OCI-LY7 (cell line): ENCODE measurements around the gene C11orf24. TPM values are rescaled to one million over a fixed set of nuclear protein-coding genes. Genes with fewer than 3 reads are reported as not detected.

Experiments
- BruUV-seq: library from RNA; stranded (reverse); fragments of 400-500 nt; replicated peaks from 2 replicates; lab custom pipeline; 2021; lab: Mats Ljungman, UMichigan
- CTCF ChIA-PET: fragments of 300-600 bp; sonication (Branson Sonifier 250); formaldehyde crosslinking; loops from one replicate; lab custom pipeline; 2022; ENCODE audit warnings: antibody characterized with exemption; ENCODE audit not compliant: unreplicated experiment; lab: Charles Lee
- POLR2A ChIA-PET: fragments of 300-600 bp; sonication (Branson Sonifier 250); formaldehyde crosslinking; loops from one replicate; lab custom pipeline; 2022; ENCODE audit warnings: antibody characterized with exemption; lab: Charles Lee
- DNase-seq: peaks from one replicate; pipeline ENCODE4 v3.0.0-alpha.2; 2015; ENCODE audit warnings: low spot score
- H2AFZ ChIP-seq: fragments of 200-600 bp; sonication (generic), shearing (Covaris generic); 2 replicates; pipeline ENCODE4 v1.6.1; 2014; ENCODE audit warnings: mild to moderate bottlenecking, antibody characterized with exemption, low read length, moderate library complexity
- H3K27ac ChIP-seq: fragments of 200-600 bp; sonication (generic); 2 replicates; pipeline ENCODE4 v1.5.1; 2014; ENCODE audit warnings: mixed run types, low read depth, mild to moderate bottlenecking, moderate library complexity, low read length, inconsistent platforms; ENCODE audit not compliant: poor library complexity, severe bottlenecking
- H3K36me3 ChIP-seq: fragments of 200-600 bp; sonication (generic); 2 replicates; pipeline ENCODE4 v1.6.1; 2014; ENCODE audit warnings: mild to moderate bottlenecking, antibody characterized with exemption, low read length, moderate library complexity, mixed read lengths; ENCODE audit not compliant: insufficient read depth
- H3K4me1 ChIP-seq: fragments of 200-600 bp; sonication (generic); 2 replicates; pipeline ENCODE4 v1.5.1; 2014; ENCODE audit warnings: mild to moderate bottlenecking, low read length; ENCODE audit not compliant: insufficient read depth, poor library complexity, severe bottlenecking
- H3K4me2 ChIP-seq: fragments of 200-600 bp; sonication (generic); 2 replicates; pipeline ENCODE4 v1.6.1; 2014; ENCODE audit warnings: mild to moderate bottlenecking, low read length
- H3K4me3 ChIP-seq: fragments of 200-600 bp; sonication (generic); 2 replicates; pipeline ENCODE4 v1.5.1; 2014; ENCODE audit warnings: mild to moderate bottlenecking, low read depth, low read length; ENCODE audit not compliant: poor library complexity, severe bottlenecking
- H3K79me2 ChIP-seq: fragments of 200-600 bp; sonication (generic); 2 replicates; pipeline ENCODE4 v1.6.1; 2016; ENCODE audit warnings: low read depth, mild to moderate bottlenecking, low read length, moderate library complexity, mixed read lengths; ENCODE audit not compliant: insufficient read depth
- H3K9me2 ChIP-seq: fragments of 200-600 bp; sonication (generic); 2 replicates; pipeline ENCODE4 v1.6.1; 2016; ENCODE audit warnings: mild to moderate bottlenecking, low read length, mixed read lengths; ENCODE audit not compliant: insufficient read depth
- H3K9me3 ChIP-seq: fragments of 200-600 bp; sonication (generic); 2 replicates; pipeline ENCODE4 v1.6.1; 2014; ENCODE audit warnings: mild to moderate bottlenecking, mixed run types, low read length, mixed read lengths
- H4K20me1 ChIP-seq: fragments of 200-600 bp; sonication (generic); 2 replicates; pipeline ENCODE4 v1.6.1; 2014; ENCODE audit warnings: mild to moderate bottlenecking, antibody characterized with exemption, low read length, moderate library complexity, mixed read lengths; ENCODE audit not compliant: insufficient read depth
- EZH2phosphoT487 ChIP-seq: fragments of 200-600 bp; sonication (generic); IDR thresholded peaks from 2 replicates; pipeline ENCODE4 v1.6.1; 2018; ENCODE audit warnings: low read depth, borderline replicate concordance, mild to moderate bottlenecking, mixed run types, antibody characterized with exemption, low read length, moderate library complexity, mixed read lengths
- intact Hi-C: fragments of 100-400 bp; cut with micrococcal nuclease; formaldehyde crosslinking; loops from one replicate; pipeline ENCODE4 v1.10.0; 2022; ENCODE audit not compliant: unreplicated experiment
- total RNA-seq, 2 experiments: library from RNA; depleted of rRNA in 1 of 2; stranded (reverse); fragments of >200 nt in 1 of 2; shearing (Covaris generic) in 1 of 2; gene quantifications; 2 replicates each; pipeline ENCODE4 v1.2.3, GENCODE V29; 2014 to 2022
- TF ChIP-seq, protein P1 (sequence below): fragments of 200-600 bp; sonication (generic); conservative IDR thresholded peaks from 2 replicates; pipeline ENCODE4 v1.5.1; 2014; ENCODE audit warnings: mild to moderate bottlenecking, antibody characterized with exemption, low read length, moderate library complexity, mixed read lengths

Gene C11orf24
- total RNA-seq, 2 experiments from 2014 or later: 81.1 to 94.1 TPM

DNA sequence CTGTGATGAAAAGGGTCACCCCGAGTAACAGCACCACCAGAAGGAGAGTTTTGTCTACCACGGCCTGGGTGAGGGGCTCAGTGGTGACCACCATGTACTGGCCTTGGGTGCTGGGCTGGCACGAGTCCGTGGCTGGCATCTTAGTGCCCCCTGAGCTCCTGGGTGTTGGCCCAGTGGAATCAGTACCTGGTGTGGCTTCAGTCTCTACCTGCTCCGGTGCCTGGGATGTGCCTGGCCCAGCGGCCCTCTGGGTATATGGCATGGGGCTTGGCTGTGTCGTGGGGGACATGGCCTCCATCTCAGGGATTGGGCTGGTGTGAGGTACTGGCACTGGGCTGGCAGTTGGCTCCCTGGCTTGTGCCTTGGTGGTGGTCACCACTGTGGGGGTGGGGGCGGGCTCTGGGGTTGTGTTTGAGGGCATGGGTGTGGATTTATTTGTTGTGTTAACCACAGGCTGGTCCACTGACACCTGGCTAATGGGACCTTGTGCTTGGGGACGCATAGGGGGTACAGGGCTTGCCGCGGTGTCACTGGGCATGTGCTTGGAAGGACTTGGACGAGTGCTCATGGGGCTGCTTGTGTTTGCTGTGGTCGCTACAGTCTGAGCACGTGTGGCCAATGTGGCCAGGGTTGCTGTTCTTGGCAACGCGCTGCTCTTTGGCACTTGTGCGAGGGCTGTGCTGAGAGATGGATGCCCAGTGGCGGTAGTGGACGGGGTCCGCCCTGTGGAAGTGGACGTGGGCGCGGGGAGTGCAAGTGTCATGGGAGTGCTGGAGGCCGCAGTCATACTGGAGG lies 9.8 kb downstream of the C11orf24 start:
- Histone ChIP-seq H3K9me3 (no peaks in the 10 kb centered on the region), H4K20me1 (no peaks in the 10 kb centered on the region), H3K27ac (no peak overlapping the region), H3K4me1 (peaks cover 29% of the 10 kb centered on the region), H3K36me3 (peaks cover 69% of the 10 kb centered on the region), H2AFZ (no peak overlapping the region), H3K4me2 (no peak overlapping the region), H3K79me2 (peaks cover 14% of the 10 kb centered on the region; the same call in 1 of the 2 replicates), H3K9me2 (no peaks in the 10 kb centered on the region), H3K4me3 (no peak overlapping the region)
- TF ChIP-seq, protein P1, sequence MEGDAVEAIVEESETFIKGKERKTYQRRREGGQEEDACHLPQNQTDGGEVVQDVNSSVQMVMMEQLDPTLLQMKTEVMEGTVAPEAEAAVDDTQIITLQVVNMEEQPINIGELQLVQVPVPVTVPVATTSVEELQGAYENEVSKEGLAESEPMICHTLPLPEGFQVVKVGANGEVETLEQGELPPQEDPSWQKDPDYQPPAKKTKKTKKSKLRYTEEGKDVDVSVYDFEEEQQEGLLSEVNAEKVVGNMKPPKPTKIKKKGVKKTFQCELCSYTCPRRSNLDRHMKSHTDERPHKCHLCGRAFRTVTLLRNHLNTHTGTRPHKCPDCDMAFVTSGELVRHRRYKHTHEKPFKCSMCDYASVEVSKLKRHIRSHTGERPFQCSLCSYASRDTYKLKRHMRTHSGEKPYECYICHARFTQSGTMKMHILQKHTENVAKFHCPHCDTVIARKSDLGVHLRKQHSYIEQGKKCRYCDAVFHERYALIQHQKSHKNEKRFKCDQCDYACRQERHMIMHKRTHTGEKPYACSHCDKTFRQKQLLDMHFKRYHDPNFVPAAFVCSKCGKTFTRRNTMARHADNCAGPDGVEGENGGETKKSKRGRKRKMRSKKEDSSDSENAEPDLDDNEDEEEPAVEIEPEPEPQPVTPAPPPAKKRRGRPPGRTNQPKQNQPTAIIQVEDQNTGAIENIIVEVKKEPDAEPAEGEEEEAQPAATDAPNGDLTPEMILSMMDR: no peak
- no peak for TF ChIP-seq EZH2phosphoT487
- POLR2A ChIA-PET: no interaction called here
- DNase-seq: no peak
- CTCF ChIA-PET: no interaction called here
- intact Hi-C loops: no loop called here
- TSS peak; percentile 64 for BruUV-seq

DNA sequence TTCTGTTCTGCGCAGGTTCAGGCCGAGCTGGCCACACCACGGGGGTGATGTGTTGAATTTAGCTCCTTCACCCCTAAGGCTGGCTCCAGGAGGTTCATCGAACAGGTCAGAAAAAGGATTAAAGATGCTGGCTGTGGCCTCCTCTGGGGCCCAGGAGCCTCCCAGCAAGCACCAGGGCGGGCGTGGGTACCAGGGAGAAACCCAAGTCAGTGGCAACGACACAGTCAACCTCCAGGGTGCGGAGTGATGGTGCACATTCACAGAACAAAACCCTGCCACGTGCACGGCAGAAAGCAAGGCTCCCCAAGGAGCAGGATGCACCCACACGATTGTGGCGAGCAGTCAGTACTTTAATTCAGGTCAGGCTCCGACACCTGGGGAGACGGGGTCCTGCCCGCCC lies 10.8 kb downstream of the C11orf24 start:
- no peaks in the 10 kb centered on the region for H3K9me2 ChIP-seq
- BruUV-seq: no TSS peak
- no peak overlapping the region for H3K4me2 ChIP-seq
- ChIA-PET CTCF (no interaction called here), POLR2A (no interaction called here)
- peaks cover 65% of the 10 kb centered on the region for H3K36me3 ChIP-seq
- no peak overlapping the region for H2AFZ ChIP-seq
- no peaks in the 10 kb centered on the region for H4K20me1 ChIP-seq
- no peak for DNase-seq
- no peak for TF ChIP-seq EZH2phosphoT487
- TF ChIP-seq, protein P1: no peak
- no peak overlapping the region for H3K27ac ChIP-seq
- no peak overlapping the region for H3K4me3 ChIP-seq
- intact Hi-C loops: no loop called here
- H3K9me3 ChIP-seq: no peaks in the 10 kb centered on the region
- H3K79me2 ChIP-seq: peaks cover 14% of the 10 kb centered on the region; the same call in 1 of the 2 replicates
- H3K4me1 ChIP-seq: peaks cover 21% of the 10 kb centered on the region

DNA sequence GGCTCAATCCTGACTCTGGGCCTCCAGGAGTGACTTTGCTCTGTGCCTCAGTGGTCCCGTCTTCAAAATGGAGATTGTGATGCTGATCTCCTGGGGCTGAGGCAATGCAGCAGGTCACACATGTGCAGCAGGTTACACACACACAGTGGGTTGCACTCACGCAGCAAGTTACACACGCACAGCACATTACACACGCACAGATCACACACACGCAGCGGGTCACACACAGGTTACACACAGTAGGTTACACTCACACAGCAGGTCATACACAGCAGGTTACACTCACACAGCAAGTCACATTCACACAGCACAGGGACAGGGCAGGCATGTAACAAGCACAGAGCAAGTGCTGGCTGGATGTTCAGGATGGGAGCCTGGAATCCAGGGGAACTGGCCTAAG lies 11.3 kb downstream of the C11orf24 start:
- Histone ChIP-seq H2AFZ (no peak overlapping the region), H4K20me1 (no peaks in the 10 kb centered on the region), H3K4me3 (no peak overlapping the region), H3K4me2 (no peak overlapping the region), H3K27ac (no peak overlapping the region), H3K9me3 (no peaks in the 10 kb centered on the region), H3K36me3 (peaks cover 60% of the 10 kb centered on the region), H3K4me1 (peaks cover 15% of the 10 kb centered on the region), H3K9me2 (no peaks in the 10 kb centered on the region), H3K79me2 (peaks cover 10% of the 10 kb centered on the region; the same call in 1 of the 2 replicates)
- TF ChIP-seq, protein P1: no peak
- TF ChIP-seq EZH2phosphoT487: no peak
- BruUV-seq: no TSS peak
- ChIA-PET CTCF (interaction anchor here (4.2 kb wide), 1 partner anchor 37 kb away, joined by 26 read pairs; no protein-coding TSS in a partner anchor), POLR2A (interaction anchor here (4.1 kb wide), 1 partner anchor 36 kb away, joined by 24 read pairs; no protein-coding TSS in a partner anchor)
- no peak for DNase-seq
- intact Hi-C loops: no loop called here
